Ascending aorta (tissue), 2 donors: Measurements from ENCODE around the gene GRIP2. TPM values are rescaled to one million over a fixed set of nuclear protein-coding genes. Genes with fewer than 3 reads are reported as not detected.

Experiments used
- DNase-seq, 2 donors: peaks; one replicate each; pipeline ENCODE4 v3.0.0-alpha.2; 2019; ENCODE audit warnings: low spot score in 2 of 2
- H3K27ac ChIP-seq, 2 donors: fragments of 200-600 bp; sonication (generic); one replicate each; pipeline ENCODE4 v1.5.1; 2016 to 2017; ENCODE audit warnings: mild to moderate bottlenecking in 1 of 2
- H3K27me3 ChIP-seq: fragments of 200-600 bp; sonication (generic); one replicate; pipeline ENCODE4 v1.5.1; 2017
- H3K36me3 ChIP-seq, 2 donors: fragments of 200-600 bp; sonication (generic); one replicate each; pipeline ENCODE4 v1.5.1; 2016
- H3K4me1 ChIP-seq, 2 donors: fragments of 200-600 bp; sonication (generic); one replicate each; pipeline ENCODE4 v1.5.1; 2016 to 2017; ENCODE audit warnings: mild to moderate bottlenecking in 1 of 2
- H3K4me3 ChIP-seq, 2 donors: fragments of 200-600 bp; sonication (generic); one replicate each; pipeline ENCODE4 v1.5.1; 2016 to 2017; ENCODE audit warnings: mild to moderate bottlenecking in 1 of 2
- H3K9me3 ChIP-seq, 2 donors: fragments of 200-600 bp; sonication (generic); one replicate each; pipeline ENCODE4 v1.5.1; 2016
- intact Hi-C: fragments of 100-400 bp; cut with DNase I; formaldehyde crosslinking; loops from one replicate; pipeline ENCODE4 v1.15.1; 2023
- total RNA-seq: library from RNA; depleted of rRNA; stranded (reverse); fragments of >200 nt; gene quantifications from one replicate; pipeline ENCODE4 v1.1.0, GENCODE V29; 2016
- TF ChIP-seq, protein P1 (sequence below), 3 experiments: fragments of 200-600 bp in 2 of 3; fragments of 450-650 bp in 1 of 3; sonication (generic) in 2 of 3; IDR thresholded peaks; one replicate each; pipeline ENCODE4 v1.5.1; 2016 to 2019; ENCODE audit warnings: antibody characterized with exemption in 3 of 3, mild to moderate bottlenecking in 1 of 3, moderate library complexity in 1 of 3

Gene GRIP2
- 0.21 TPM for total RNA-seq

DNA sequence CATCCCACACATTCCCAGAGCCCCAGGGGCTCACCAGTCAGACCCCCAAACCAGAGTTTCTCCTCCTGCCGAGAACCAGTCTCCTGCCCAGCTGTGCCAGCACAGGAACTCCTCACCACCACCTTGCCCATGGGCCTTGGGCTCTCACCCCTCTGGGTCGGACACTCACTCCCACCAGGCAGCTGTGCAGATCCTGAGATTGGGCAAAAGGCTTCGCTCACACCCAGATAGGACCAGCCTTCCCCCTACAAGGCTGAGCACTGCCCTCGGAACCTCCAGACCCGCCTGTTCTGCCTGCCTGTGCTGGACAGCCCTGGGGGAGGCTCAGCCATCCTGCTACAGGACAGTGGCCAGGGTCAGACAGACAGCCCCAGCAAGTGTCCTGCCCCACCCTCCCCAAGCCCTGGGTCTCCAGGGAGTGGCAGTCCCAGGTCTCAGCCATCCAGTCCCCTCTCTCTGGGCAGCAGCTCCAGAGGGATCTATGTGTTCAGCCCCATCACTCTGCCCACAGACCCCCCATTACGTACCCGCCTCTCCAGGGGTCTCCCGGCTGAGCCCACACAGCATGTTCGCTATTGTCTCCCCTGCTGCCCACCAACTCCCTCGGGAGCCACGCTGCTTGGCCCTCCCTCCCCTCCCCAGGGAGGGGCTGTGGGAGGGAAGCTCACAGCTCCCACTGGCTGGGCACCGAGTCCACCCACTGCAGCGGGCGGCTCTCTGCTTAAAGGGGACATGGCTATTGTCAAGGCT, at the start of gene GRIP2:
GRIP2 (minus strand) TSS at position 601 of the 750 bp plus-strand sequence; CDS start at position 567, 34 bp downstream.
- no peak for DNase-seq
- no peaks in the 10 kb centered on the region for H3K27me3 ChIP-seq
- intact Hi-C loops: loop anchor here (10.0 kb wide), 1 partner anchor 275 kb away; no protein-coding TSS in a partner anchor
- peak within 1 kb of the TSS in 1 of 2 donors; percentile 59 for H3K4me3 ChIP-seq
- TF ChIP-seq, protein P1, sequence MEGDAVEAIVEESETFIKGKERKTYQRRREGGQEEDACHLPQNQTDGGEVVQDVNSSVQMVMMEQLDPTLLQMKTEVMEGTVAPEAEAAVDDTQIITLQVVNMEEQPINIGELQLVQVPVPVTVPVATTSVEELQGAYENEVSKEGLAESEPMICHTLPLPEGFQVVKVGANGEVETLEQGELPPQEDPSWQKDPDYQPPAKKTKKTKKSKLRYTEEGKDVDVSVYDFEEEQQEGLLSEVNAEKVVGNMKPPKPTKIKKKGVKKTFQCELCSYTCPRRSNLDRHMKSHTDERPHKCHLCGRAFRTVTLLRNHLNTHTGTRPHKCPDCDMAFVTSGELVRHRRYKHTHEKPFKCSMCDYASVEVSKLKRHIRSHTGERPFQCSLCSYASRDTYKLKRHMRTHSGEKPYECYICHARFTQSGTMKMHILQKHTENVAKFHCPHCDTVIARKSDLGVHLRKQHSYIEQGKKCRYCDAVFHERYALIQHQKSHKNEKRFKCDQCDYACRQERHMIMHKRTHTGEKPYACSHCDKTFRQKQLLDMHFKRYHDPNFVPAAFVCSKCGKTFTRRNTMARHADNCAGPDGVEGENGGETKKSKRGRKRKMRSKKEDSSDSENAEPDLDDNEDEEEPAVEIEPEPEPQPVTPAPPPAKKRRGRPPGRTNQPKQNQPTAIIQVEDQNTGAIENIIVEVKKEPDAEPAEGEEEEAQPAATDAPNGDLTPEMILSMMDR (IDR thresholded peaks at IDR 0.05): no peak
- H3K27ac ChIP-seq: peak within 1 kb of the TSS in 1 of 2 donors; percentile 40
- H3K36me3 ChIP-seq: no peaks in the 10 kb centered on the region
- no peaks in the 10 kb centered on the region for H3K9me3 ChIP-seq
- H3K4me1 ChIP-seq: no peaks in the 10 kb centered on the region

DNA sequence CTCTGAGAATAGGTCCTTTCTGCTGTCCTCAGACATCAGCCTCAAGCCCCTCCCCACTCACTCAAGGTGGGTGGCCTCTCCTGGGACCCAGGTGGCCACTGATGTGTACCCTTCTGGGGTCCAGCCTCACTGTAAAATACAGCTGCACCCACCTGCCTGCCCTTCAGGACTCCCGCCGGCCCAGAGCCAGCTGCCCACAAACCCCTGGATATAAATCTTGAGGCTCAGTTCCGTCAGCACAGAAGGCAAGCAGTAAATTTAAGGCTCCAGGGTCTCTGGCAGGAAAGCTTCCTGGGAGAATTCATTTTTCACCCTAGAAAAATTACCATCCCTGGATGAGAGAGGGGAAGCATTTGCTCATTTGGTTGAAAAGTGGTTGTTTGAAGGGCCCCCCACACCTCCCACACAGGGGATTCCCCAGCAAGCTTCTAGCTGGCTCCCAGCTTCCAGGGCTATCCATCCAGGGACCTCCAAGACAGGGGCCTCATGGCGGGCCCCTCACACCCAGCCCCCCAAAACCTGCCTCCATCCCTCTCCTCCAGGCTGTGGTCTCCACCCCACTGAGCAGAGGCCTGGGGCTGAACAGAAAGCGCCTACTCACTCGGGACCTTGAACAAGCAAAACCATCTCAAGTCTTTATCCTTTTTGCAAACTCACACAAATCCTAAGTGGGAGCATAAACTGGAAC, 48.4 kb upstream of the GRIP2 start:
- H3K27ac ChIP-seq: no peak overlapping the region
- H3K4me3 ChIP-seq: no peak overlapping the region
- H3K27me3 ChIP-seq: no peaks in the 10 kb centered on the region
- H3K36me3 ChIP-seq: no peaks in the 10 kb centered on the region
- DNase-seq: no peak
- intact Hi-C loops: no loop called here
- no peaks in the 10 kb centered on the region for H3K9me3 ChIP-seq
- no peaks in the 10 kb centered on the region for H3K4me1 ChIP-seq
- TF ChIP-seq, protein P1 (IDR thresholded peaks at IDR 0.05): no peak

DNA sequence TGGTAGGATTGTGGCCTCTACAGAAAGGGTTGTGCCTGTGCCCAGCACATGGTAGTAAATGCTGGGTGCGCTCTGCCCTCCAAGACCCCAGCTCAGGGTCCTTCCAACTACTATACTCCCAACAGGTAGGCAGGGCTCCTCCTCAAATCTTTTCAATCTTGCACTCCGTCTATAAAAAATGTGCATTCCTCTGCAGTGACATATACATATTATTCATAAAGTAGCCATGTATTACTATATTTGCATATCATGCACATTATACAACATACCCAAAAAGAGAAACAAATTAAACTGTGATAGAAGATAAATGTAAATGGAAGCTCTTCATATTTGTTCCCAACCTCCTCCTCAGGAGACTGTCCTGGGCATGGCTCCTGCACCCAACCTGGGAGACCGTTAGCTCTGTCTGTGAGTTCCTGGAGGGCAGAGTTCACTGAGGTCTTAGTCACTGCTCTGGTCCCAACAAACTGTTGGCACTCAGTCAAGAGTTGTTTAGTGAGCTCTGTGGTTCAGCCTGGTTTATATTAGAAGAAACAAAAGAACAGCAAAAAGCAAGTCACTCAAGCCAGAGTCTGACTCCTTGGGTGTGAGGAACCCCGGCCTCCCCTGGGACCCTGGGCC, 47.7 kb upstream of the GRIP2 start:
- TF ChIP-seq, protein P1 (IDR thresholded peaks at IDR 0.05): no peak
- Histone ChIP-seq H3K27me3 (no peaks in the 10 kb centered on the region), H3K9me3 (no peaks in the 10 kb centered on the region), H3K4me3 (no peak overlapping the region), H3K27ac (no peak overlapping the region), H3K36me3 (no peaks in the 10 kb centered on the region), H3K4me1 (no peaks in the 10 kb centered on the region)
- intact Hi-C loops: no loop called here
- no peak for DNase-seq

DNA sequence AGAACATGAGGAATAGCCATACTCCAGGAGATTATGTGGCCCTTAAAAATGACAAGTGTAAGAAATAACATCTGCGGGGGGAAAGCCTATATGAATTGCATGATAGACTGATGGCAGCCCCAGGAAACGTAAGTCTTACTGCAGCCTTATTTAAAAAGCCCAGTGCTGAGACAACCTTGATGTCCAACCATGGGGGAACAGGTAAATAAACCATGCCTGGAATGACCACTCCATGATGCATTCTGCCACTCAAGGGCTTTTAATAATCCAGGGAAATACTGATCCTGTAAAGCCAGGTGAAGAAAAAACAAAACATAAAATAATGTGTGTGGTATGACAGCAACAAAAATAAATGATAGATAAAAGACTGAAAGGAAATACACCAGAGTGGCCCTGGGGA, 46.5 kb upstream of the GRIP2 start:
- Histone ChIP-seq H3K4me3 (no peak overlapping the region), H3K9me3 (no peaks in the 10 kb centered on the region), H3K27me3 (no peaks in the 10 kb centered on the region), H3K4me1 (no peaks in the 10 kb centered on the region), H3K27ac (no peak overlapping the region), H3K36me3 (no peaks in the 10 kb centered on the region)
- DNase-seq: no peak
- intact Hi-C loops: no loop called here
- TF ChIP-seq, protein P1 (IDR thresholded peaks at IDR 0.05): no peak

DNA sequence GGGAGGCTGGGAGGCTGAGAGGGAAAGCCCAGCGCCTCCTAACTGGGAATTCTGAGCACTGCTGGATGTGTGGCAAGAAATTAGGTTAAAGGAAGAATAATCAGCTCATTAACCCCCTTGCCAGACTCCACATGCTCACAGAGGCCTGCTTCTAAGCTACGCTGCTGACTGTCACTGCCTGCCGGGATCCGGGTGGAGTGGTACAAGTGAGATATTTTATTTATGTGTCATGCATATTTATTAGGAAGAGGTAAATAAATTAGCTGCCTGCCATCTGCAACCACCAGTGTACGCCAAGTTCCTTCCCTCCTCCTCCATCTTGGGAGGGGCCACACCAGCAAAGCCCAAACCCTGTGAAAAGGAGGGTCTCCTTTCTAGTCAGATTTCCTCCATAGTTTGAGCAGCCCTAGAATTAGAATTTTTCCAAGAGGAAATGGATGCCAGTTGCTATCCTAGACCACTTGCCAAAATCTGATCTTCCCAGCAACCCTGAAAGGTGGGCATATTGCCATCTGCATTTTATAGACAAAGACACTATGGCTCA, 43.5 kb upstream of the GRIP2 start:
- Histone ChIP-seq H3K36me3 (no peaks in the 10 kb centered on the region), H3K4me1 (no peaks in the 10 kb centered on the region), H3K27me3 (no peaks in the 10 kb centered on the region), H3K4me3 (no peak overlapping the region), H3K9me3 (no peaks in the 10 kb centered on the region), H3K27ac (no peak overlapping the region)
- intact Hi-C loops: no loop called here
- no peak for DNase-seq
- TF ChIP-seq, protein P1 (IDR thresholded peaks at IDR 0.05): no peak
